GOT3 (cell line): ENCODE results near the gene GABRB1.
A peak's percentile ranks its signal among the peaks of the same experiment; 100 is the strongest.

Experiments
- DNase-seq: peaks from one replicate; lab custom pipeline; 2025; ENCODE audit warnings: mixed read lengths; lab: John Stamatoyannopoulos, UW

GABRB1 gene

DNA sequence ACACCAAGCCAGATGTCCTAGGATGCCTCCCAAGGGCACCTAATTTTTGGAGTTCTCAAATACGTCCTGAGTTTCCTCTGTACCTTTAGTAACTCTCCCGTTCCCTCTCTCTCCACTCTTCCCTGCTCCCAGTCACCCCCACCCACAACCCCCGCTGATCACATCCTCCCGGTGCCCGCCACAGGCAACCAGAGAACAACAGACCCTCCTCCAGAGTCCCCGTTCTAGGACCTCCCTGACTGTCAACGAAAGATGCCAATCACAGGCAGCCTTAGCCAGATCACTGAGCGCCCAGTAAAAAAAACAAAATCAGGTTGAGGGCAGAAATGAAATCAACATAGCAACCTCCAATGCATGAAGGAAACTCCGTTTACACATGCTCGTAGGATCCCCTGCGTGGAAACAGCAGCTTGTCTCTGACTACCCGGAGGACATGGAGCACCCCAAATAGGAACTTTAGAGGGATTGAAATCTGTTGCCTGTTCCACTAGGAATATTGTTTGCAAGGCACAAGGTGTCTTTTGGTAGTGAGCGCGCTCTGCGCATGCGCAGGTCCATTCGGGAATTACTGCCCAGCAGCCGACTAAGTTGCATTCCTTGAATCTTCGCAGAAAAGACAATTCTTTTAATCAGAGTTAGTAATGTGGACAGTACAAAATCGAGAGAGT lies at the start of gene GABRB1:
Gene GABRB1 (plus strand): TSS at position 557 of the 668 bp plus-strand sequence.
- DNase-seq: no peak

DNA sequence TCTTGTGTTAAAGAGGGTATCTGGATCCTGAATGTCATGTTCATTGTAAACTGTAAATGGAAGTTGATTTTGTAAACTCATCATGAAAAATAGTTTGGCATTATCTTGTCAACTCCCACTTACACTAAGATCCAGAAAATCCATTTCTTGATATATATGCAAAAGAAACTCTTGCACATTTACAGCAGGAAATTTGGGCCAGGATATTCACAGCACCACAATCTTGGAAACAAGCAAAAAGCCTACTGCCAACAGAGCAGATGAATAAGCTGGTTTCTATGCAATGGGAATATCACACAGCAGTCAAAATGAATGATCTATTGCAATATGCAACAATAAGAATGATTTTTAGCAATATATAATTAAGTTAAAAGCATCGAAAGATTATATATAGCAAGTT lies 46.6 kb upstream of the GABRB1 start:
- DNase-seq: no peak

DNA sequence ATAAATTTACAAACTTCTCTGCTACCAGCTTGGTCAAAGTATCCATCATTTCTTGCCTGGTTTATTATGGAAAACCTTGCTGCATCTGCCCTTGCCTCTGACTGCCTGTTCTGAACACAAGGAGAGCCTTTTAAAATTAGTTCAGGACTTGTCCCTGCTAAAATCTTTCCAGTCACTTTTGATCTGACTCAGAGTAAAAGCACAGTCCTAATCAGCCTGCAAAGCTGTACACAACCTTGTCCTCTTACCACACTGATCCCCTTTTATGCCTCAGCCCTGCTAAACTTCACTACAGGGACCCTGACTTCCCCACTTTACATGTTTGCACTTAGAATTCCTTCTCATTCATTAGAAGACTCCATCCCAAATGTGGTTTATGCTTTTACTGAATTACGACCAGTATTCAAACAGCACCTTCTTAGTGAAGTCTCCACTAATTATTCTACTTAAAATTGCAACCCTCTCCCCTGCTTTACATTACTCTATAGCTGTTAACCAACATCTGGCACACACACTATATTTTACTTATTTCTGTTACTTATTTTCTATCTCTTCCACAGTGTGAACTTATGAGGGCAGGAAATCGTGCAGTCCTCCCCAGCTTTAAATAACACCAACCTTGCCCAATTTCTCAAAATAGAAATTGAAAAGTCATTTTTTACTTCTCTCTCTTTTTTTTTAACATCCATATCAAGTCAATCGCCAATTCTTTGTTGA lies 44.3 kb upstream of the GABRB1 start:
- DNase-seq: no peak

DNA sequence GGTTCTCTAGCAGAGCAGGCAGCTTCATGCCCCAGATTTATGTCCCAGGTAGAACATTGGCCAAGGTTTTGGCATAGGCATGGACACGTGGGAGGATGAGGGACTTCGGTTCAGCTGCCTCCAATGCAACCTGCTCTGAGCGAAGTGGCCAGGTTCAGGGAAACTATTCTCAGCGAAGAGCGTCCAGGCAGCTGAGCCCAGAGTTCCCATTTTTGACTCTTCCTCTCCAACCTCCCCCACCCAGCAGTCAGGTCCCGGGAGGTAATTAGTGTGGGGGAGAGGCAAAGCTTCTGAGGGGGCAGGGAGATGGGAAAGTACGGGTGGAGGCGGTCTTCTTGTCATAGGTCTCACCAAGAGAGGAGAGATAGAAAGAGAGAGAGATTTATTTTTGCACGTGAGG lies 39.0 kb upstream of the GABRB1 start:
- no peak for DNase-seq

DNA sequence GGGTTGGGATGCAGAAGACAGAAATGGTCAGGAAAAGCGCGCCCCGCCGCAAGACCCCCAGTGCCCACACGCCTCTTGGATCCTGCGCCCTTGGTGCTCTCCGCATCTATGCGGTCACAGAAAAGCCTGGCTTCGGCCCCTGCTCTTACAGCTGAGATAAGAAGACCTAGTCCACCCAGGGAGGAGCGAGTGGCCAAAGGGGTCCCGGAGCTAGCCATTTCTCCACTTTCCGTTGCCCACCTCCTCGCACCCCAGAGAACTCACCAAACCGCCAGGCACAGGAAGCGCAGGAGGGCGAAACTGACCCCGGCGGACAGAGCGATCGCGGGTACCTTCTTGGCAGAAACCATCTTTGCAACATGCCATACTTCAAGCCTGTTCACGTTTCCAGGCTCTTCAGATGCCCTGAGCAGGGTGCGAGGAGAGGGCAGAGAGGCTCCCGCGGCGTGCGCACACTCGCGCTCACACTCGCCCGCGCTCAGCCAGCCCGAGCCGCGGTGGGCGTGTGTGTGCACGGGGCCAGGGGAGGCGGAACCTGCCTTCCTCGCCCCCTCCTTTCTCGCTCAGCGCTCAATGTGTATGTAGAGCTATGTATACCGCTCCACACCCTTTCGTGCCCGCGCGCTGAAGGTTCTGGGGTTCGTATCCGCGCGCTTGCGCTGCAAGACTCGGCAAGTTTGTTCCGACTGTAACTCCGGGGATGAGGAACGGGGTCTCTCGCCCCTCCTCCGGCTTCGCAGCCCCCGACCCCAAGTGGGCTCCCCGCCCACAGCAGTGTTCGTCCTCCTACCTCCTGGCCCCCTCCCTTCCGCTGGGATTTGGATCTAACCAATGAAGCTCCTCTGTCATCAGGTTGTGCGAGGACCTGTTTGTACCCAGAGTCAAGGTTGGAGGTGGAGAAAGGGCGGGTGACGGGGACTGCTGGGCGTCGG lies 38.0 kb upstream of the GABRB1 start, which contains the start of gene GABRA4:
Gene GABRA4 (minus strand): TSS at position 507 of the 932 bp plus-strand sequence. CDS start 157 bp downstream, at position 350.
- no peak for DNase-seq

DNA sequence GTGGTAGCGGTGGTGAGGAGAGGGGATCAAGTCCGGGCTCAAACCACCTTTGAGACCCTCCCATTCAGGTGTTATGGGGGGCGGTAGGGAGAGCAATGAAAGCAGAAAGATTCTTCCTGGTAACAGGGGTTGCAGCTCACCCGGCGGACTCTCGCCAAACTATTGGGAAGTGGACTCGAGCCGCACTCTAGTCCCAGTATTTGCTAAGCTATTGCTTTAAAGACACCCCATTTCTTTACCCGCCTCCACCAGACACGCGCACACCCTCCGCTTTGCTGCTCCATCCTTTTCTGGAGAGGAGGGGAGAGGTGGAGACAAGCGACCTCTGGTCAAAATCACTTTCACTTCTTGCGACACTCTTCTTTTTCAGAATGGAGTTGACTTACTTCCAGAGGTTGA lies 37.4 kb upstream of the GABRB1 start:
- DNase-seq: no peak

DNA sequence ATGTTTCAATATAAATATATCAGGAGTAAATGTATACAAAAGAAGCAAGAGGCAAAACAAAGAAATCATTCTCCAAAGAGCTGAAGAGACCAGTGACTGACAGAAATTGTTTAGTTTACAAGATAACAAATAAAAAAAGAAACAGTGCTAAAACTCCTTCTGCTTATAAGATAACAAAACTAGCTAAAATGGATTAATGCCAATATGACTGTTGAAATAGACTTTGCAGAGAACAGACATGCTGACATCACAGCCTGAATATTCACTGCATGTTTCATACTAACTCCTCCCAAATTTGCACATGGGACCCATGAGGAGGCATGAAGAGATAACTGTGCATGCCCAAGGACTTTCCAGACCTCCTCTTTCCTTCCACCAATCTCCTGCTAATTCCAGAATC lies 31.8 kb upstream of the GABRB1 start:
- no peak for DNase-seq

DNA sequence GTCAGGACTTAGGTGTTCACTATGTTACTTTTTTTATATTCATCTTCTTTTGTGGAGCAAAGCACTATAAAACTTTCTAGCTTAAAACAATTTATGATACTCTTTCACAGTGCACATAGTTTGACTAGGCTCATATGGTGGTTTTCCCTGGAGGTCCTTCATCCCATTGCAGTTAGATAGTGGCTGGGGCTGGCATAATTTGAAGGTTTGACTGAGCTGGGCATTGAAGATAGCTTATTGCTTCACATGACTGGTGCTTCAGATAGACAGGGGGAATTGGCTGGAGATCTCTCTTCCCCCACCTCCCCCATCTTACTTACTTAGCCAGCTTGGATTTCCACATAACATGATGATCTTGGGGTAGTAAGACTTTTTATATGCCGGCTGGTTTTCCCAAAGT lies 31.0 kb upstream of the GABRB1 start:
- no peak for DNase-seq

DNA sequence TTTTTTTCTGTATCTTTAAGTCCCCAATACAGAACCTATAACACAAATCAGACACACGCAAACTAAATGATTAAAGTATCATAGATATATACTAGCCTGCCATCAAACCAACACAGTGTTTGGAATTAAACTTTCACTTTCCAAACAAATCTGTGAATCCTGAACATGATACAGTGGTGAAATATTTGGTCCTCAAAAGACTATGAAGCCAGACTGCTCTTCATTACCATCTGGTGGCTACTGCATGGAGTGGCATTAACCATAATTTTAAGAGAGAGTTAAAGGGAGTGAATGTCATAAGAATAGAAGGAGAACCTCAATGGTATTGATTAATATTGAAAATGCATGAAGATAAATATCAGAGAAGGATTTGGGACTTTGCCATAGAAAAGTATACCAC lies 28.8 kb upstream of the GABRB1 start:
- no peak for DNase-seq

DNA sequence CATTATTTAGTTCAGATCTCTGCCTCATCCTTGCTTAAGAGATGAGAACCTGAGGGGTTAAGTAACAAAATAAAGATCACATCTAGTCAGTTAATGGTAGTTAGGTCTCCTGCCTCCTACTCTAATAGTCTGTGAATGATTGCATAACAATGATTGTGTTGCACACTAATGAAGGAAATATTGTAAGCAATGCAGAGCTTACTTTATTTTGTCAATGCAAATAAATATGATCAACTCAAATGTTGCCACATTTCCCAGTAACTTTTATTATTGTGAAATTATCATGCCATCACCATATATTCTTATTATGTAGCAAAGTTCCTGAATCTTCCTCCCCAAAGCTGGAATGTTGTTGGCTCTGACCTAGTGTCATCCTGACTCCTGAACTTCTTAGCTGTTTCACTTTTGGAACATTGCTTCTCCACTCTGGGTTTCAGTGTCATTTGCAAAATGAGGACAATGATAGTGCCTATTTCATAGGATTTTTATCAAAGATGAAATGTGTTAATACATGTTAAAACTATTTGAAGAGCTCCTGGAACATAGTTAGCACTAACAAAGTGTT lies 20.9 kb upstream of the GABRB1 start:
- no peak for DNase-seq

DNA sequence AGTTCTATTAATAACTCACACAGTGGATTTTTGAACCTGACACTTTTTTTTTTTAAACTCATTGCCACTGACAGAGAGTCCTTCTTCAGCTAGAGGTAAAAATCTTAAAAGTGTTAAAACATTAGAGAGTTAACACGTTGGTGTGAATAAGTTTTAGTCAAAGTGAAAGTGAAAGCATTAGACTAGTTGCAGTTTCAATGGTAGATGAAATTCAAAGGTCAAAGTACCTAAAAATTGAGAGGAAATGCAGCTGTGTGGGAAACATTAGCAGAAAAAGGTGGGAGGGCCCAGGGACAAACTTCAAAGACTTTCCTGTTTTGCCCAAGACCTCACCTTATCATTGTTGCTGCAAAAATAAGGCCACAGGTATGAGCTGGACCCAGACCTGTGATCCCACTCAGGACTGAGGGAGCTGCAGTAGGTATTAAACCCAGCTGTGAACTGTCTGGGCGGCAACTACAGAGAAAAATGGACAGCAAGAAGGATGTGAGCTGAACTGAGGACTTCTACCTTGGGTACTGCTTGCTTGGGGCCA lies 20.4 kb upstream of the GABRB1 start:
- DNase-seq: no peak

DNA sequence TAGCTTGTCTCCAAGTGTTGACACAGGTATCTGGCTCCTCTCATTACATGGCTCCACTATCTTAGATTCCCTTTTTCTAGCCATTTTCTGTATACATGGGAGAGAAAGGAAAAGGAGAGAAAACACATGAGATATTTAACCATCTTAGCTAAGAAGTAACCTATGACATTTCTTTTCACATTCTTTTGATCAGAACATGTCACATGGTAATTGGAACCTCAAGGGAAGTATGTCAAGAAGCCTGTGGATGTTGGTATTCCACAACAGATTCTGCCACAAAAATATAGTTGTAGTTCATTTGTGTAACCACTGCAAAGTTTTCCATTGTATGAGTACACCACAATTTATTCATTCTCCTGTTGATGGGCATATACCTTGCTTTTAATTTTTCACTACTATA lies 18.7 kb upstream of the GABRB1 start:
- DNase-seq: no peak

DNA sequence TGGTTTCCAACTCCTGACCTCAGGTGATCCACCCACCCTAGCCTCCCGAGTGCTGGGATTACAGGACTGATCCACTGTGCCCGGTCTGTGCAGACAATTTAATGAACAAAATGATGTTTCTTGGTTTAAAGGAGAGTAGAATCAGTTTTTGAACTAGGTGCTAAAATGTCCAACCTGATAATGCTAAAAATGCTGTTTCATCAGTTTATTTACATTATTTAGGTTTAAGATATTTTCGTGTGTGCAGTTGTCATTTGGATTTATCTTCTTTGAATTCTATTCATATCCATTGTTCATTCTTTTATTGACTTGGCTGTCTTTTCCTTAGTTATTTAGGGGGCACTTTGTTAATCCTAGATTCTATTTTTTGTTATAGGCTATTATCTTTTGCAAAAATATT lies 18.0 kb upstream of the GABRB1 start:
- no peak for DNase-seq

DNA sequence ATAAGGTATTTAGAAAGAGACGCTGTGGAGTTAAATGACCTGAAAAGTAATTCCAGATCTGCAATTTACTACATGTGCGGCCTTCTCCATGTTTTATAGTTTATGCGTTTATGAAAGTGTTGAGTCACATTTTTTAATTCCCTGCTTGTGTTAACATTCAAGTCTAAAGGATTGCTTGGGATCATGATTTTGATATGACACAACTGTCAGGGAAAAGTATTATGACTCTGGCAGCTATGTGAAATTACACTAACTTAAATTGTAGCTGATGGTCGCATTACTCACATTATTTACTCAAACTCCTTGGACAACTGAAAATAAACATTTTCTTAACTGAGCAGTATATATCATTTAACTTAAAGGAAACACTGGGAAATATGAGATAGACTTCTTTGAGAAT lies 14.3 kb upstream of the GABRB1 start:
- no peak for DNase-seq

DNA sequence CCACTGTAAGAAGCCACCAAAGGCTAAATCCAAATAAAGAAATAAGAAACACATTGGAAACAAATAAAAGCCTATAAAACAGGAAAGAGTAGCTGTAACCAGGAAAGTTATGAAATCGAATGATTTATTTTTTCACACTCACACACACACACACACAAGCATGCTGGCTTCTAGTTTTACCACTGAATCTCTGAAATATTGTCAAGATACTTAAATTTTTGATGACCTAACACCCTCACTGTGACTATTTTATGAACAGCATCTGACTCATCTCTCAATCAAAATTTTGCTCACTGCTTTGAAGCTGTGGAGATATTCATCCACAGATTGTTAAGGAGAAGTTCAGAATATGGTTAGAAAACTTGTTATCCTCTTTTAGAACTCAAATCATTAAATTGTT lies 13.9 kb upstream of the GABRB1 start:
- no peak for DNase-seq

DNA sequence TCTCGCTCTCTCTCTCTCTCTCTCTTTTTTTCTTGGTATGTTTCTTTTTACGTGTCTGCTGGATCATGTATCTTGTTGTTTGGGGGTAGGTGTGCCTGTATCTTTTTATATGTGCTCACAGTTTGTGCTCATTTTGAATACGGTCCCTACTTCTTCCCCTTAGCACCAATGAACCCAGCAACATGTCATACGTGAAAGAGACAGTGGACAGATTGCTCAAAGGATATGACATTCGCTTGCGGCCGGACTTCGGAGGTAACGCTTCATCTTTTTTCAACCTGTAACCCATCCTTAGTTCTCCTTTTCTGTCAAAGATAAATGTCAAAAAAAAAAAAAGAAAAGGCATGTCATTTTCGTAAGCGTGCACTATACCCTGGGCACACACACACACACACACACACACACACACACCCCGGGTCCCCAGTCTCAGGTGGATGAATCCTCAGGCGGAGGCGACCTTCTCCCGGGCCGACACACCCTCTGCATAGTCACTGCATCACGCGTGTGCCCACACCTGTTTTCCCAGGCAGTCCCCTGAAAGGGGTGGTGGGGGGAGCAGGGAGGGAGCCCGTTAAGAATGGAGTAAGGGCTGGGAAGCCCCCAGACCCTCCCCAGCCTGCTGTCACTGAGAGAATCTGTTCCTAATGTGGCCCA lies 511 bp downstream of the GABRB1 start:
- DNase-seq: no peak

DNA sequence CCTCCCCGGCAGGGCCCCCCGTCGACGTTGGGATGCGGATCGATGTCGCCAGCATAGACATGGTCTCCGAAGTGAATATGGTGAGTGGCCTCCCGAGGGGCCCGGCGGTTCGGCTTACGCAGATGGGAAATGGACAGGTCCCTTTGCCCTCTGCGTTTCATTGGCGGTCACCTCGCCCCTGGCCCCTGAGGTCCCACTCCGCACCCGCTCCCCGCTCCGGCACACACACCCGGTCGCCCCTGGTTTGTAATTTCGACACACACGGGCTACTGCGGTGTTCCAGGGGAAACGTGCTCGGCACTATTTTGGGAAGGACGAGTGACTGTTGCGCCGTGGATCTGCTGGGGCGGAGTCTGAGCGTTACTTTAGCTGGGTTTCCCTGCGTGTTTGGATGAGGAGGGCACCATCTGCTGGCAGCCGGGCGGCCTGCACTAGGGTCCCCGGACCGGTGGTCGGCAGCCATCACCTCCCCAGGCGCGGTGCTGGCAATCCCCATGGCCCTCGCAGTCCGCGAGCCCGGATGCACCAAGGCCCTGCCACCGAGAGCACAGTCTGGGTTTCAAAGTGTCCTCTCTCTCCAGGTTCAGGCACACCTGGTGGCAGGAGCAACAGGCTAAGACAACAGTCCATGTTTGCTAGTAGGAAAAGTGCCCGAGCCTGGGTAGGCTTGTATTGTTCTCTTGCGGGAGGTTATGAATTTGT lies 1.2 kb downstream of the GABRB1 start:
- peak; percentile 7 for DNase-seq

DNA sequence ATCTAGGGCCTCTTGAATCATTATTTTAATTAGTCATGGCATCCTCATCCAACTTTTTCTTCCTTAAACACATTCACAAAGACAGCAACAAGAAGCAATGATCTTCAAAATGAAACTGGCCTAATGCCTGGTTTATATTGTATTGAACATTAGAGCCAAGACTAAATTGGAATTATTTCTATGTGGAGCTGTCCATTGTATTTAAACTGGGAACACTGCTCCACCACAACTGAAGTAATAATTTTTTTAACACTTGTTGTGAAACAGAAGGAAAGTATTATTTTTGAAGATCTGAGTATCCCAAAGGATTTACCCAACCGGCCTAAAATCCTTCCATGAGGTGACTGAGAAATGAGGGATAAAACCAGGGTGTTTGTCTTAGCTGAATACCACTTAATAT lies 6.9 kb downstream of the GABRB1 start:
- no peak for DNase-seq

DNA sequence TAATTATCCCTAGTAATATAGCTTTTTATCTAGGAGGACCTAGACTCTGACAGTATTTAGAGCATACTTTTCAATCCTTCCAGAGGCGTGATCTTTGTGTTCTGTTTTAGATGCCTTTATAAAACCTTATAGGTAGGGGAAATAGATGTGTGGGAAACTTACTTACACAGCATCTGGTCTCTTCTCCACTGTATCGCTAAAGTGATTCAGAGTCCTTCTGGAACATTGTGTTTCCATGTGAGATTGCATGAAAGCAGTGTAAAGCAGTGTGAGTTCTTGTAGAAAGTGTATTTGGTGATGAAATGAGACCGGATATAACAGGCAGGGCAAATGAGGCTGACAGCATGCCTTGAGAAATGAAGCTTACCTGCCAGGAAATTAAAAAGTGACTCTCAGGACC lies 9.5 kb downstream of the GABRB1 start:
- DNase-seq: no peak

DNA sequence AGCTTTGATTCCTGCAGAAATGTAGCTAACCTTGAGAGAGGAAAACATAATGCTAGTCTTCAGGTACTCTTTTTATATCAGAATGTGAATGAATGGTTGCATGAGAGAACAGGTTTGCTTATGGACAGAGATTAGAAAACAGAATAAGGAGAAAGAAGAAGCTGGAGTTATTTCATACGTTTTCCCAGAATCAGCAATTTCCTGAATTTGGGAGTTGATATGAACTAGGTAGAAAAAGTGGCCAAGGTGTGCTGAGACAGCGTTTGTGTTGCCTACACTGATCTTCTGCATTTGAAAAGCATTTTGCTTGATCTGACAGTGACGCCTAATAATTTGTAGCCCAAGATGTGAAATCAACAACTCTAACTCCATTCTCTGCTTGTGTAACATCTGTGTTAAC lies 12.5 kb downstream of the GABRB1 start:
- DNase-seq: no peak

DNA sequence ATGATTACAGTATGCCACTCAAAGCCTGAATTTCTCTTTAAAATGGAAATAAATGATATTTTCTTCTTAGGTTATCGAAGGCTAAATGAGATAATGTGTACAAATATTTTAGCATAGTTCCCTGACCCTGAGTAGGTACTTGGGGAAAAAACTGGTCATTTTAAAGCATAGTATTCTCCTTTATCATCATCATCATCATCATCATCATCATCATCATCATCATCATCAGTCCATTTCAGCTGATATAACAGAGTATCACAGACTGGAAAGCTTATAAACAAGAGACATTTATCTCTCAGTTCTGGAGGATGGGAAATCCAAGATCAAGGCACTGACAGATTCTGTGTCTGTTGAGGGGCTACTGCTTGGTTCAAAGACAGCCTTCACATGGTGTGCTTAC lies 13.9 kb downstream of the GABRB1 start:
- DNase-seq: no peak
